K562 (cell line): ENCODE measurements around the gene KIAA0319L. TPM values are rescaled to one million over a fixed set of nuclear protein-coding genes. Genes with fewer than 3 reads are reported as not detected.

Source experiments
- CBX1 ChIP-seq: sonication (generic); IDR thresholded peaks from 2 replicates; pipeline ENCODE4 v1.6.1; 2016; ENCODE audit warnings: antibody characterized with exemption, low read depth, mild to moderate bottlenecking
- DPF2 ChIP-seq: fragments of 450-650 bp; IDR thresholded peaks from 2 replicates; pipeline ENCODE4 v1.6.1; 2016
- EWSR1 ChIP-seq: fragments of 450-650 bp; IDR thresholded peaks from 2 replicates; pipeline ENCODE4 v1.6.1; 2018; ENCODE audit warnings: borderline replicate concordance, mild to moderate bottlenecking, low read depth, moderate library complexity; ENCODE audit not compliant: partially characterized antibody
- HMG20B ChIP-seq: fragments of 250-450 bp; sonication (Bioruptor Pico); IDR thresholded peaks from 2 replicates; pipeline ENCODE4 v1.5.0; 2021; ENCODE audit warnings: mild to moderate bottlenecking
- HNRNPLL ChIP-seq: fragments of 200-400 bp; formaldehyde crosslinking; IDR thresholded peaks from 2 replicates; pipeline ENCODE4 v1.6.1; 2017; ENCODE audit warnings: low read length, low read depth, mild to moderate bottlenecking; ENCODE audit not compliant: poor library complexity, severe bottlenecking
- HOXB6 ChIP-seq: fragments of 250-450 bp; sonication (Bioruptor Pico); IDR thresholded peaks from 2 replicates; pipeline ENCODE4 v1.5.1; 2022; ENCODE audit warnings: mild to moderate bottlenecking, borderline replicate concordance
- KLF10 ChIP-seq: fragments of 250-450 bp; sonication (Bioruptor Pico); IDR thresholded peaks from 2 replicates; pipeline ENCODE4 v1.6.1; 2021; ENCODE audit warnings: matching md5 sums
- NCOA1 ChIP-seq: fragments of 450-650 bp; IDR thresholded peaks from 2 replicates; pipeline ENCODE4 v1.6.1; 2016; ENCODE audit warnings: low read depth
- NFIC ChIP-seq: fragments of 450-650 bp; IDR thresholded peaks from 2 replicates; pipeline ENCODE4 v1.6.1; 2017; ENCODE audit warnings: mild to moderate bottlenecking, inconsistent platforms
- NR2F6 ChIP-seq: fragments of 450-650 bp; formaldehyde crosslinking; IDR thresholded peaks from 2 replicates; pipeline ENCODE4 v1.4.0; 2020; ENCODE audit warnings: mild to moderate bottlenecking
- PHTF2 ChIP-seq: fragments of 250-450 bp; sonication (Bioruptor Pico); IDR thresholded peaks from 2 replicates; pipeline ENCODE4 v1.5.0; 2021; ENCODE audit warnings: mild to moderate bottlenecking
- PTBP1 ChIP-seq: fragments of 200-400 bp; formaldehyde crosslinking; IDR thresholded peaks from 2 replicates; pipeline ENCODE4 v1.6.1; 2017; ENCODE audit warnings: low read depth, low read length
- SMAD1 ChIP-seq: fragments of 150-350 bp; IDR thresholded peaks from 2 replicates; pipeline ENCODE4 v1.6.1; 2014; ENCODE audit warnings: low read length, low read depth; ENCODE audit not compliant: partially characterized antibody
- SPI1 ChIP-seq: IDR thresholded peaks from 2 replicates; pipeline ENCODE4 v1.6.1; 2011; ENCODE audit warnings: low read depth, low read length, control low read depth, borderline replicate concordance
- SRSF3 ChIP-seq: fragments of 200-400 bp; formaldehyde crosslinking; IDR thresholded peaks from 2 replicates; pipeline ENCODE4 v1.6.1; 2016; ENCODE audit warnings: mild to moderate bottlenecking, low read length, moderate library complexity; ENCODE audit not compliant: insufficient read depth
- TCF7L2 ChIP-seq: fragments of 150-350 bp; IDR thresholded peaks from 2 replicates; pipeline ENCODE4 v1.6.1; 2016; ENCODE audit warnings: low read depth, mild to moderate bottlenecking, low read length, moderate library complexity
- ZNF76 ChIP-seq: fragments of 250-450 bp; sonication (Bioruptor Pico); IDR thresholded peaks from 2 replicates; pipeline ENCODE4 v1.4.0; 2020; ENCODE audit warnings: mild to moderate bottlenecking, moderate library complexity, borderline replicate concordance
- ZNF77 ChIP-seq: fragments of 250-450 bp; sonication (Bioruptor Pico); IDR thresholded peaks from 2 replicates; pipeline ENCODE4 v1.5.0; 2020
- ZNF785 ChIP-seq: fragments of 250-450 bp; sonication (Bioruptor Pico); IDR thresholded peaks from 2 replicates; pipeline ENCODE4 v1.4.0; 2020; ENCODE audit warnings: mild to moderate bottlenecking
- ZSCAN29 ChIP-seq: fragments of 450-650 bp; IDR thresholded peaks from 2 replicates; pipeline ENCODE4 v1.6.1; 2017
- polyA plus RNA-seq, 8 experiments: library from polyadenylated mRNA; depleted of rRNA in 4 of 8; stranded (reverse) in 5 of 8; unstranded in 3 of 8; fragments of >200 nt; fragmentation: Nextera tagmentation in 2 of 8; fragmentation: Illumina TruSeq in 1 of 8; extraction: Ambion mirVana in 2 of 8; extraction: Trizol in 1 of 8; gene quantifications; 2 replicates each; pipeline versions ENCODE4 v1.2.1 to v1.2.3, GENCODE V29; 2011 to 2014; ENCODE audit warnings: inconsistent platforms in 1 of 8, missing spikeins in 1 of 8
- total RNA-seq, 7 experiments: library from RNA; depleted of rRNA in 6 of 7; stranded (reverse); fragments of >200 nt in 6 of 7; fragmentation: Illumina TruSeq in 2 of 7; extraction: Trizol in 2 of 7; gene quantifications; 2 replicates each; pipeline versions ENCODE4 v1.2.1 to v1.2.3, GENCODE V29; 2011 to 2021; ENCODE audit warnings: low replicate concordance in 1 of 7
- TF ChIP-seq, protein P1 (sequence below): fragments of 450-650 bp; IDR thresholded peaks from 2 replicates; pipeline ENCODE4 v1.7.0; 2016; ENCODE audit warnings: borderline replicate concordance
- TF ChIP-seq, protein P2 (sequence below): sonication (generic); formaldehyde crosslinking; IDR thresholded peaks from 2 replicates; pipeline ENCODE4 v1.8.0; 2022; ENCODE audit warnings: mild to moderate bottlenecking, missing genetic modification reagents
- TF ChIP-seq, protein P3 (sequence below): sonication (generic); formaldehyde crosslinking; IDR thresholded peaks from 2 replicates; pipeline ENCODE4 v1.8.0; 2022; ENCODE audit warnings: mild to moderate bottlenecking, missing genetic modification reagents
- TF ChIP-seq, protein P4 (sequence below): sonication (generic); formaldehyde crosslinking; IDR thresholded peaks from 2 replicates; pipeline ENCODE4 v1.9.0; 2022; ENCODE audit warnings: mild to moderate bottlenecking, missing genetic modification reagents
- TF ChIP-seq, protein P5 (sequence below): sonication (generic); formaldehyde crosslinking; IDR thresholded peaks from 2 replicates; pipeline ENCODE4 v1.8.1; 2023; ENCODE audit warnings: mild to moderate bottlenecking, missing genetic modification reagents

The KIAA0319L gene
- total and polyA plus RNA-seq, 9 of the 15 experiments (the other 6 are each of a cell fraction or from before 2014, with no cell fraction given) = 2.4 to 51.7 (median 27.4) TPM

DNA sequence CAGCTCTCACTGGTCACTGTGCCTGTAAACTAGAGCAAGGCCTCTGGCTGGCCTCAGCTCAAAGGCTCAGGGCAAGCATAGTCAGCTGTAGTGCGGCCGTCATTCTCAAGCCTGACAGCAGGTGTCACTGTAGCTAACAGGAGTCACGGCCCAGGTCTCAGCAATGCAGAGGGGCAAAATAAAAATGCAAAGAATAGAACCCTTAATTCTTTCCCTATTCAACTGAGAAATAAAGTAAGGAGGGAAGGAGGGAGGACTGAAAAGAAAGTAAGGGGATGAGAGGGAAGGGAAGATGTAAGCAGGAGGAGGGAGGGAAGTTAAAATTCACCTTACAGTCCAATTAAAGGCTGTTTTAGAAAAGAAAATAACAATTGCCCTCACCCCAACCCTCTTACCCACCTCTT, 106.1 kb downstream of the KIAA0319L start (continued):
- no peak for TF ChIP-seq TCF7L2
- TF ChIP-seq SMAD1 = no peak
- no peak for TF ChIP-seq EWSR1
- no peak for TF ChIP-seq ZNF76
- no peak; the same call in 1 of the 2 replicates for TF ChIP-seq NFIC
- no peak for TF ChIP-seq ZNF785 (CRISPR knock-in tag)
- no peak for TF ChIP-seq PTBP1
- TF ChIP-seq, protein P1, sequence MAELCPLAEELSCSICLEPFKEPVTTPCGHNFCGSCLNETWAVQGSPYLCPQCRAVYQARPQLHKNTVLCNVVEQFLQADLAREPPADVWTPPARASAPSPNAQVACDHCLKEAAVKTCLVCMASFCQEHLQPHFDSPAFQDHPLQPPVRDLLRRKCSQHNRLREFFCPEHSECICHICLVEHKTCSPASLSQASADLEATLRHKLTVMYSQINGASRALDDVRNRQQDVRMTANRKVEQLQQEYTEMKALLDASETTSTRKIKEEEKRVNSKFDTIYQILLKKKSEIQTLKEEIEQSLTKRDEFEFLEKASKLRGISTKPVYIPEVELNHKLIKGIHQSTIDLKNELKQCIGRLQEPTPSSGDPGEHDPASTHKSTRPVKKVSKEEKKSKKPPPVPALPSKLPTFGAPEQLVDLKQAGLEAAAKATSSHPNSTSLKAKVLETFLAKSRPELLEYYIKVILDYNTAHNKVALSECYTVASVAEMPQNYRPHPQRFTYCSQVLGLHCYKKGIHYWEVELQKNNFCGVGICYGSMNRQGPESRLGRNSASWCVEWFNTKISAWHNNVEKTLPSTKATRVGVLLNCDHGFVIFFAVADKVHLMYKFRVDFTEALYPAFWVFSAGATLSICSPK = no peak
- TF ChIP-seq SRSF3 = no peak
- TF ChIP-seq DPF2 = no peak
- no peak for TF ChIP-seq HOXB6 (CRISPR knock-in tag)
- TF ChIP-seq, protein P2, sequence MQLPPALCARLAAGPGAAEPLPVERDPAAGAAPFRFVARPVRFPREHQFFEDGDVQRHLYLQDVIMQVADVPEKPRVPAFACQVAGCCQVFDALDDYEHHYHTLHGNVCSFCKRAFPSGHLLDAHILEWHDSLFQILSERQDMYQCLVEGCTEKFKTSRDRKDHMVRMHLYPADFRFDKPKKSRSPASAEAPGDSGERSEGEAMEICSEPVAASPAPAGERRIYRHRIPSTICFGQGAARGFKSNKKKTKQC (CRISPR knock-in tag) = no peak
- no peak for TF ChIP-seq HMG20B (CRISPR knock-in tag)
- no peak for TF ChIP-seq NR2F6 (CRISPR knock-in tag)
- TF ChIP-seq, protein P3, sequence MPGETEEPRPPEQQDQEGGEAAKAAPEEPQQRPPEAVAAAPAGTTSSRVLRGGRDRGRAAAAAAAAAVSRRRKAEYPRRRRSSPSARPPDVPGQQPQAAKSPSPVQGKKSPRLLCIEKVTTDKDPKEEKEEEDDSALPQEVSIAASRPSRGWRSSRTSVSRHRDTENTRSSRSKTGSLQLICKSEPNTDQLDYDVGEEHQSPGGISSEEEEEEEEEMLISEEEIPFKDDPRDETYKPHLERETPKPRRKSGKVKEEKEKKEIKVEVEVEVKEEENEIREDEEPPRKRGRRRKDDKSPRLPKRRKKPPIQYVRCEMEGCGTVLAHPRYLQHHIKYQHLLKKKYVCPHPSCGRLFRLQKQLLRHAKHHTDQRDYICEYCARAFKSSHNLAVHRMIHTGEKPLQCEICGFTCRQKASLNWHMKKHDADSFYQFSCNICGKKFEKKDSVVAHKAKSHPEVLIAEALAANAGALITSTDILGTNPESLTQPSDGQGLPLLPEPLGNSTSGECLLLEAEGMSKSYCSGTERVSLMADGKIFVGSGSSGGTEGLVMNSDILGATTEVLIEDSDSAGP (CRISPR knock-in tag) = no peak
- TF ChIP-seq NCOA1 = no peak
- no peak for TF ChIP-seq ZSCAN29
- TF ChIP-seq KLF10 (CRISPR knock-in tag) = no peak
- no peak for TF ChIP-seq PHTF2 (CRISPR knock-in tag)
- no peak for TF ChIP-seq HNRNPLL
- TF ChIP-seq, protein P4, sequence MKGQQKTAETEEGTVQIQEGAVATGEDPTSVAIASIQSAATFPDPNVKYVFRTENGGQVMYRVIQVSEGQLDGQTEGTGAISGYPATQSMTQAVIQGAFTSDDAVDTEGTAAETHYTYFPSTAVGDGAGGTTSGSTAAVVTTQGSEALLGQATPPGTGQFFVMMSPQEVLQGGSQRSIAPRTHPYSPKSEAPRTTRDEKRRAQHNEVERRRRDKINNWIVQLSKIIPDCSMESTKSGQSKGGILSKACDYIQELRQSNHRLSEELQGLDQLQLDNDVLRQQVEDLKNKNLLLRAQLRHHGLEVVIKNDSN (CRISPR knock-in tag) = no peak
- TF ChIP-seq CBX1 = no peak
- TF ChIP-seq, protein P5, sequence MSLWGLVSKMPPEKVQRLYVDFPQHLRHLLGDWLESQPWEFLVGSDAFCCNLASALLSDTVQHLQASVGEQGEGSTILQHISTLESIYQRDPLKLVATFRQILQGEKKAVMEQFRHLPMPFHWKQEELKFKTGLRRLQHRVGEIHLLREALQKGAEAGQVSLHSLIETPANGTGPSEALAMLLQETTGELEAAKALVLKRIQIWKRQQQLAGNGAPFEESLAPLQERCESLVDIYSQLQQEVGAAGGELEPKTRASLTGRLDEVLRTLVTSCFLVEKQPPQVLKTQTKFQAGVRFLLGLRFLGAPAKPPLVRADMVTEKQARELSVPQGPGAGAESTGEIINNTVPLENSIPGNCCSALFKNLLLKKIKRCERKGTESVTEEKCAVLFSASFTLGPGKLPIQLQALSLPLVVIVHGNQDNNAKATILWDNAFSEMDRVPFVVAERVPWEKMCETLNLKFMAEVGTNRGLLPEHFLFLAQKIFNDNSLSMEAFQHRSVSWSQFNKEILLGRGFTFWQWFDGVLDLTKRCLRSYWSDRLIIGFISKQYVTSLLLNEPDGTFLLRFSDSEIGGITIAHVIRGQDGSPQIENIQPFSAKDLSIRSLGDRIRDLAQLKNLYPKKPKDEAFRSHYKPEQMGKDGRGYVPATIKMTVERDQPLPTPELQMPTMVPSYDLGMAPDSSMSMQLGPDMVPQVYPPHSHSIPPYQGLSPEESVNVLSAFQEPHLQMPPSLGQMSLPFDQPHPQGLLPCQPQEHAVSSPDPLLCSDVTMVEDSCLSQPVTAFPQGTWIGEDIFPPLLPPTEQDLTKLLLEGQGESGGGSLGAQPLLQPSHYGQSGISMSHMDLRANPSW = no peak
- no peak for TF ChIP-seq SPI1
- TF ChIP-seq ZNF77 (CRISPR knock-in tag) = no peak
